Measurements from ENCODE around the gene BET1.

DNA sequence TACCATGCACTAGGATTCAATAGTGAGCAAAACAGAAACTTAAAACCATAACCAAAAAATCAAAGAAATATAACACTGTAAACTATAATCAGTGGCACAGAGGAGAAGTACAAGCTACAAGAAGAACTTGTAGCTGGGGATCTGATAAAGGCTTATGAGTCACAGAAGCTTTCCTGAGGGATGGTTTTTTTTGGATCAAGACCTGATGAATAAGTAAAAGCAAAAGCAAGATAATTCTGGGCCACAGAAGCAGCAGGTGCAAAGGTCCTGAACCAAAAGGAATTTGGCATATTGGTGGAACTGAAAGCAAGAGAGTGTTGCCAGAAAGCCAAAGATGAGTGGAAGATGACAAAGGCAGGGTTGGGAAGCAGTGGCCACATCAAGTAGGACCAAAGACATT, 37.4 kb upstream of the BET1 start:
- TF ChIP-seq NFIC (IDR thresholded peaks at IDR 0.05; ENCODE audit: borderline replicate concordance): peak; percentile 76
- TF ChIP-seq, protein P1, sequence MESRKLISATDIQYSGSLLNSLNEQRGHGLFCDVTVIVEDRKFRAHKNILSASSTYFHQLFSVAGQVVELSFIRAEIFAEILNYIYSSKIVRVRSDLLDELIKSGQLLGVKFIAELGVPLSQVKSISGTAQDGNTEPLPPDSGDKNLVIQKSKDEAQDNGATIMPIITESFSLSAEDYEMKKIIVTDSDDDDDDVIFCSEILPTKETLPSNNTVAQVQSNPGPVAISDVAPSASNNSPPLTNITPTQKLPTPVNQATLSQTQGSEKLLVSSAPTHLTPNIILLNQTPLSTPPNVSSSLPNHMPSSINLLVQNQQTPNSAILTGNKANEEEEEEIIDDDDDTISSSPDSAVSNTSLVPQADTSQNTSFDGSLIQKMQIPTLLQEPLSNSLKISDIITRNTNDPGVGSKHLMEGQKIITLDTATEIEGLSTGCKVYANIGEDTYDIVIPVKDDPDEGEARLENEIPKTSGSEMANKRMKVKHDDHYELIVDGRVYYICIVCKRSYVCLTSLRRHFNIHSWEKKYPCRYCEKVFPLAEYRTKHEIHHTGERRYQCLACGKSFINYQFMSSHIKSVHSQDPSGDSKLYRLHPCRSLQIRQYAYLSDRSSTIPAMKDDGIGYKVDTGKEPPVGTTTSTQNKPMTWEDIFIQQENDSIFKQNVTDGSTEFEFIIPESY (IDR thresholded peaks at IDR 0.05; ENCODE audit: borderline replicate concordance, low read depth): no peak
- TF ChIP-seq, protein P2, sequence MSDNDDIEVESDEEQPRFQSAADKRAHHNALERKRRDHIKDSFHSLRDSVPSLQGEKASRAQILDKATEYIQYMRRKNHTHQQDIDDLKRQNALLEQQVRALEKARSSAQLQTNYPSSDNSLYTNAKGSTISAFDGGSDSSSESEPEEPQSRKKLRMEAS (IDR thresholded peaks at IDR 0.05; ENCODE audit: low read depth): no peak
- TF ChIP-seq, protein P3, sequence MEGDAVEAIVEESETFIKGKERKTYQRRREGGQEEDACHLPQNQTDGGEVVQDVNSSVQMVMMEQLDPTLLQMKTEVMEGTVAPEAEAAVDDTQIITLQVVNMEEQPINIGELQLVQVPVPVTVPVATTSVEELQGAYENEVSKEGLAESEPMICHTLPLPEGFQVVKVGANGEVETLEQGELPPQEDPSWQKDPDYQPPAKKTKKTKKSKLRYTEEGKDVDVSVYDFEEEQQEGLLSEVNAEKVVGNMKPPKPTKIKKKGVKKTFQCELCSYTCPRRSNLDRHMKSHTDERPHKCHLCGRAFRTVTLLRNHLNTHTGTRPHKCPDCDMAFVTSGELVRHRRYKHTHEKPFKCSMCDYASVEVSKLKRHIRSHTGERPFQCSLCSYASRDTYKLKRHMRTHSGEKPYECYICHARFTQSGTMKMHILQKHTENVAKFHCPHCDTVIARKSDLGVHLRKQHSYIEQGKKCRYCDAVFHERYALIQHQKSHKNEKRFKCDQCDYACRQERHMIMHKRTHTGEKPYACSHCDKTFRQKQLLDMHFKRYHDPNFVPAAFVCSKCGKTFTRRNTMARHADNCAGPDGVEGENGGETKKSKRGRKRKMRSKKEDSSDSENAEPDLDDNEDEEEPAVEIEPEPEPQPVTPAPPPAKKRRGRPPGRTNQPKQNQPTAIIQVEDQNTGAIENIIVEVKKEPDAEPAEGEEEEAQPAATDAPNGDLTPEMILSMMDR (IDR thresholded peaks at IDR 0.05): no peak
- TF ChIP-seq SIN3A (IDR thresholded peaks at IDR 0.05; ENCODE audit: borderline replicate concordance, low read depth, low read length): no peak
- TF ChIP-seq, protein P4, sequence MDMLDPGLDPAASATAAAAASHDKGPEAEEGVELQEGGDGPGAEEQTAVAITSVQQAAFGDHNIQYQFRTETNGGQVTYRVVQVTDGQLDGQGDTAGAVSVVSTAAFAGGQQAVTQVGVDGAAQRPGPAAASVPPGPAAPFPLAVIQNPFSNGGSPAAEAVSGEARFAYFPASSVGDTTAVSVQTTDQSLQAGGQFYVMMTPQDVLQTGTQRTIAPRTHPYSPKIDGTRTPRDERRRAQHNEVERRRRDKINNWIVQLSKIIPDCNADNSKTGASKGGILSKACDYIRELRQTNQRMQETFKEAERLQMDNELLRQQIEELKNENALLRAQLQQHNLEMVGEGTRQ (IDR thresholded peaks at IDR 0.05; ENCODE audit: borderline replicate concordance, low read depth, low read length): no peak
- no peak for TF ChIP-seq FOXJ3 (CRISPR knock-in tag; IDR thresholded peaks at IDR 0.05)
- no peak for TF ChIP-seq NRF1 (IDR thresholded peaks at IDR 0.05; ENCODE audit: low read depth, low read length)
- TF ChIP-seq POLR2AphosphoS5 (IDR thresholded peaks at IDR 0.05; ENCODE audit: low read depth, low read length): no peak
- TF ChIP-seq FOXM1 (IDR thresholded peaks at IDR 0.05; ENCODE audit: low read depth): no peak
